Measurements from ENCODE around the gene SNRPB. TPM values are rescaled to one million over a fixed set of nuclear protein-coding genes. Genes with fewer than 3 reads are reported as not detected.

The SNRPB gene
- total RNA-seq, 1 experiment from 2014 or later: 532 TPM

DNA sequence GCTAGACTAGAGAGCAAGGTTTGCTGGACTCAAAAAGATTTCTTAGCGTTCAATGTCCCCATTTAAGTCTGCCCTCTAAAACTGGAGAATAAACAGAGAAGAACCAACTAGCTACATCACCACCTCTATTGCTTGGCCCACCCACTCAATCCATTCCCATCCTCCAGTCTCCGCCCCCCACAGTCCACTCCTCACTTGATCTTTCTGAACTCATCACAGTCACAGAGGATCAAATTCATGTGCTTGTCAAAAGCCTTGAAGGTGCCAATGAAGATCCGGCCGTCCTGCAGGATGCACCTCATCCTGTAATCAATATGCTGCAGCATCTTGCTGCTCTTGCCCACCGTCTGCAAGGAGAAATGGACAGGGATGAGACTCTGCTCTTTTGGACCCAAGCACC is 3.2 kb downstream of the SNRPB start:
- H3K9me3 ChIP-seq: no peaks in the 10 kb centered on the region
- peaks cover 85% of the 10 kb centered on the region for H3K36me3 Mint-ChIP-seq (ENCODE audit: insufficient read depth, unreplicated experiment)
- intact Hi-C loops (cut with micrococcal nuclease; ENCODE audit: unreplicated experiment): no loop called here
- CTCF ChIA-PET: no interaction called here
- BruUV-seq (replicated peaks): no TSS peak
- H3K9me3 Mint-ChIP-seq (ENCODE audit: unreplicated experiment): no peaks in the 10 kb centered on the region
- H3K27ac Mint-ChIP-seq (ENCODE audit: unreplicated experiment): peak overlapping the region; percentile 9
- H3K4me1 ChIP-seq: peaks cover 16% of the 10 kb centered on the region
- peak overlapping the region; percentile 5 for H3K4me3 Mint-ChIP-seq (ENCODE audit: unreplicated experiment)
- no peak for DNase-seq
- POLR2A ChIA-PET: no interaction called here
- peaks cover 8% of the 10 kb centered on the region for H3K36me3 ChIP-seq (ENCODE audit: control insufficient read depth, insufficient read depth, low read length)
- no peaks in the 10 kb centered on the region for H3K27me3 ChIP-seq (replicated peaks; ENCODE audit: control insufficient read depth, insufficient read depth, low read length)
- H3K27me3 Mint-ChIP-seq (ENCODE audit: insufficient read depth, unreplicated experiment): no peaks in the 10 kb centered on the region
- TF ChIP-seq CTCF (IDR thresholded peaks at IDR 0.05; ENCODE audit: insufficient read depth in 1 of 2, low read depth in 1 of 2, low read length in 1 of 2, severe bottlenecking in 1 of 2, unreplicated experiment in 1 of 2): no peak
- H3K4me3 ChIP-seq (ENCODE audit: low read depth, low read length): no peak overlapping the region
- H3K4me1 Mint-ChIP-seq (ENCODE audit: low read depth, unreplicated experiment): peaks cover 14% of the 10 kb centered on the region

DNA sequence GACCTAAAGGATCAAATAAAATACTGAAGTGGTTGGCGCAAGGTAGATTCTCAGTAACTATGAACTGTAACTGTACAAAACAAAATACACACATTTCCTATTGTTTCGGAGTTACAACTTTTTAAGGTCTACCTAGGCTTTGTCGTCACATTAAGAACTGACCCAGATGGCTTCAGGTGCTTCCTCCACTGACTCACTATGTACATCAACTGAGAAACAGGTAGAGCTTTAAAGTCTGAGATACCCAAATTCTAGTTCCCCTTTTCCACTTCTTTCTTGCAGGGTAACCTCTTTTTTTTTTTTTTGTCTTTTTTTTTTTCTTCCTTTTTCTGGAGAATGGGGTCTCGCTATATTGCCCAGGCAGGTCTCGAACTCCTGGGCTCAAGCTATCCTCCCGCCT is 5.5 kb downstream of the SNRPB start:
- Mint-ChIP-seq H3K27me3 (ENCODE audit: insufficient read depth, unreplicated experiment) (no peaks in the 10 kb centered on the region), H3K27ac (ENCODE audit: unreplicated experiment) (no peak overlapping the region), H3K36me3 (ENCODE audit: insufficient read depth, unreplicated experiment) (peaks cover 97% of the 10 kb centered on the region), H3K9me3 (ENCODE audit: unreplicated experiment) (no peaks in the 10 kb centered on the region), H3K4me1 (ENCODE audit: low read depth, unreplicated experiment) (peaks cover 14% of the 10 kb centered on the region), H3K4me3 (ENCODE audit: unreplicated experiment) (no peak overlapping the region)
- no peak for TF ChIP-seq CTCF (IDR thresholded peaks at IDR 0.05; ENCODE audit: insufficient read depth in 1 of 2, low read depth in 1 of 2, low read length in 1 of 2, severe bottlenecking in 1 of 2, unreplicated experiment in 1 of 2)
- Histone ChIP-seq H3K9me3 (no peaks in the 10 kb centered on the region), H3K27me3 (replicated peaks; ENCODE audit: control insufficient read depth, insufficient read depth, low read length) (no peaks in the 10 kb centered on the region), H3K4me3 (ENCODE audit: low read depth, low read length) (no peak overlapping the region), H3K36me3 (ENCODE audit: control insufficient read depth, insufficient read depth, low read length) (peaks cover 11% of the 10 kb centered on the region), H3K4me1 (peaks cover 16% of the 10 kb centered on the region)
- BruUV-seq (replicated peaks): no TSS peak
- POLR2A ChIA-PET: interaction anchor here (0.7 kb wide), 2 partner anchors 362 to 612 kb away, joined by 8 to 11 read pairs; no protein-coding TSS in a partner anchor
- DNase-seq: no peak
- intact Hi-C loops (cut with micrococcal nuclease; ENCODE audit: unreplicated experiment): no loop called here
- CTCF ChIA-PET: no interaction called here

GRCh38 chr20:2463616-2464365 is 6.8 kb downstream of the SNRPB start:
- CTCF ChIA-PET: no interaction called here
- H3K4me1 ChIP-seq: peaks cover 10% of the 10 kb centered on the region
- H3K36me3 ChIP-seq (ENCODE audit: control insufficient read depth, insufficient read depth, low read length): peaks cover 11% of the 10 kb centered on the region
- intact Hi-C loops (cut with micrococcal nuclease; ENCODE audit: unreplicated experiment): no loop called here
- Mint-ChIP-seq H3K4me1 (ENCODE audit: low read depth, unreplicated experiment) (peaks cover 8% of the 10 kb centered on the region), H3K4me3 (ENCODE audit: unreplicated experiment) (no peak overlapping the region), H3K27me3 (ENCODE audit: insufficient read depth, unreplicated experiment) (no peaks in the 10 kb centered on the region), H3K9me3 (ENCODE audit: unreplicated experiment) (no peaks in the 10 kb centered on the region), H3K27ac (ENCODE audit: unreplicated experiment) (no peak overlapping the region), H3K36me3 (ENCODE audit: insufficient read depth, unreplicated experiment) (peaks cover 100% of the 10 kb centered on the region)
- no peak for TF ChIP-seq CTCF (IDR thresholded peaks at IDR 0.05; ENCODE audit: insufficient read depth in 1 of 2, low read depth in 1 of 2, low read length in 1 of 2, severe bottlenecking in 1 of 2, unreplicated experiment in 1 of 2)
- no TSS peak for BruUV-seq (replicated peaks)
- H3K4me3 ChIP-seq (ENCODE audit: low read depth, low read length): no peak overlapping the region
- POLR2A ChIA-PET: no interaction called here
- no peaks in the 10 kb centered on the region for H3K9me3 ChIP-seq
- peak in 1 of 2 experiments; percentile 17 for DNase-seq
- no peaks in the 10 kb centered on the region for H3K27me3 ChIP-seq (replicated peaks; ENCODE audit: control insufficient read depth, insufficient read depth, low read length)

All from Caco-2 (cell line).